Mesenchymal stem cell (in vitro differentiated cells and primary cell): ENCODE data around the gene LYSMD4.

Source experiments
- DNase-seq: peaks from one replicate; pipeline ENCODE4 v3.0.0-alpha.2; 2013
- H2AFZ ChIP-seq: one replicate; pipeline ENCODE4 v1.6.1; 2013; ENCODE audit warnings: low read depth, mild to moderate bottlenecking, control low read depth, inconsistent platforms, low read length, moderate library complexity
- H2AK5ac ChIP-seq: 2 replicates; pipeline ENCODE4 v1.6.1; 2013; ENCODE audit warnings: low read length, moderate library complexity, mild to moderate bottlenecking, inconsistent platforms; ENCODE audit not compliant: severe bottlenecking
- H2BK120ac ChIP-seq: one replicate; pipeline ENCODE4 v1.6.1; 2013; ENCODE audit warnings: low read depth, mild to moderate bottlenecking, inconsistent platforms, low read length, moderate library complexity
- H2BK12ac ChIP-seq, 2 experiments: one replicate each; pipeline ENCODE4 v1.6.1; 2013; ENCODE audit warnings: inconsistent platforms in 2 of 2, low read length in 2 of 2, mild to moderate bottlenecking in 2 of 2, moderate library complexity in 2 of 2, control low read depth in 1 of 2
- H2BK15ac ChIP-seq: one replicate; pipeline ENCODE4 v1.6.1; 2013; ENCODE audit warnings: mild to moderate bottlenecking, low read depth, inconsistent platforms; ENCODE audit not compliant: poor library complexity, severe bottlenecking
- H2BK5ac ChIP-seq: 2 replicates; pipeline ENCODE4 v1.6.1; 2013; ENCODE audit warnings: low read depth, mild to moderate bottlenecking, low read length, control low read depth, inconsistent platforms; ENCODE audit not compliant: poor library complexity, severe bottlenecking
- H3K14ac ChIP-seq, 2 experiments: one replicate each; pipeline ENCODE4 v1.6.1; 2013; ENCODE audit warnings: inconsistent platforms in 2 of 2, low read length in 2 of 2, control low read depth in 1 of 2, mild to moderate bottlenecking in 1 of 2, moderate library complexity in 1 of 2
- H3K18ac ChIP-seq, 2 experiments: one replicate each; pipeline ENCODE4 v1.6.1; 2013; ENCODE audit warnings: inconsistent platforms in 2 of 2, low read length in 2 of 2, control low read depth in 1 of 2, low read depth in 1 of 2, mild to moderate bottlenecking in 1 of 2
- H3K23ac ChIP-seq, 2 experiments: one replicate each; pipeline ENCODE4 v1.6.1; 2013; ENCODE audit warnings: inconsistent platforms in 2 of 2, low read length in 2 of 2, mild to moderate bottlenecking in 2 of 2, moderate library complexity in 2 of 2, control low read depth in 1 of 2
- H3K27ac ChIP-seq: 2 replicates; pipeline ENCODE4 v1.5.1; 2013; ENCODE audit warnings: mild to moderate bottlenecking, moderate library complexity, low read length, control low read depth, inconsistent platforms; ENCODE audit not compliant: poor library complexity, severe bottlenecking
- H3K27me3 ChIP-seq, 2 experiments: 2 replicates each; pipeline versions ENCODE4 v1.6.1 to v1.7.0; 2013; ENCODE audit warnings: low read length in 2 of 2, mild to moderate bottlenecking in 2 of 2, moderate library complexity in 2 of 2, control low read depth in 1 of 2, inconsistent platforms in 1 of 2; ENCODE audit not compliant: control insufficient read depth in 1 of 2, insufficient read depth in 1 of 2
- H3K36me3 ChIP-seq, 2 experiments: 2 replicates each; pipeline versions ENCODE4 v1.6.1 to v1.7.0; 2013; ENCODE audit warnings: low read length in 2 of 2, control low read depth in 1 of 2, inconsistent platforms in 1 of 2, low read depth in 1 of 2, mild to moderate bottlenecking in 1 of 2; ENCODE audit not compliant: insufficient read depth in 2 of 2, control insufficient read depth in 1 of 2
- H3K4ac ChIP-seq, 2 experiments: one replicate each; pipeline ENCODE4 v1.6.1; 2013; ENCODE audit warnings: inconsistent platforms in 2 of 2, low read length in 2 of 2, mild to moderate bottlenecking in 2 of 2, moderate library complexity in 2 of 2, control low read depth in 1 of 2, low read depth in 1 of 2
- H3K4me1 ChIP-seq: 2 replicates; pipeline ENCODE4 v1.6.1; 2013; ENCODE audit warnings: low read depth, low read length, control low read depth; ENCODE audit not compliant: control insufficient read depth, insufficient read depth
- H3K4me2 ChIP-seq: 2 replicates; pipeline ENCODE4 v1.6.1; 2013; ENCODE audit warnings: low read length, mild to moderate bottlenecking, inconsistent platforms; ENCODE audit not compliant: poor library complexity, severe bottlenecking
- H3K4me3 ChIP-seq, 2 experiments: 2 replicates each; pipeline versions ENCODE4 v1.5.1 to v1.7.0; 2013; ENCODE audit warnings: low read length in 2 of 2, mild to moderate bottlenecking in 2 of 2, control low read depth in 1 of 2, low read depth in 1 of 2; ENCODE audit not compliant: insufficient read depth in 1 of 2
- H3K79me1 ChIP-seq: replicated peaks from 2 replicates; pipeline ENCODE4 v1.6.1; 2013; ENCODE audit warnings: mild to moderate bottlenecking, control low read depth, low read length, inconsistent platforms; ENCODE audit not compliant: poor library complexity, severe bottlenecking
- H3K9ac ChIP-seq: 2 replicates; pipeline ENCODE4 v1.7.0; 2013; ENCODE audit warnings: mild to moderate bottlenecking, low read length, moderate library complexity
- H3K9me3 ChIP-seq: 2 replicates; pipeline ENCODE4 v1.7.0; 2013; ENCODE audit warnings: mild to moderate bottlenecking, low read length; ENCODE audit not compliant: control insufficient read depth
- H4K8ac ChIP-seq: one replicate; pipeline ENCODE4 v1.6.1; 2013; ENCODE audit warnings: inconsistent platforms, mild to moderate bottlenecking, low read length, moderate library complexity
- H4K91ac ChIP-seq: one replicate; pipeline ENCODE4 v1.6.1; 2013; ENCODE audit warnings: mild to moderate bottlenecking, low read length, inconsistent platforms
- WGBS: methylation state at CpG from one replicate; pipeline ENCODE4 v1.1.7; 2013; ENCODE audit warnings: mixed read lengths; 5-methylcytosine and 5-hydroxymethylcytosine counted together

Gene LYSMD4

DNA sequence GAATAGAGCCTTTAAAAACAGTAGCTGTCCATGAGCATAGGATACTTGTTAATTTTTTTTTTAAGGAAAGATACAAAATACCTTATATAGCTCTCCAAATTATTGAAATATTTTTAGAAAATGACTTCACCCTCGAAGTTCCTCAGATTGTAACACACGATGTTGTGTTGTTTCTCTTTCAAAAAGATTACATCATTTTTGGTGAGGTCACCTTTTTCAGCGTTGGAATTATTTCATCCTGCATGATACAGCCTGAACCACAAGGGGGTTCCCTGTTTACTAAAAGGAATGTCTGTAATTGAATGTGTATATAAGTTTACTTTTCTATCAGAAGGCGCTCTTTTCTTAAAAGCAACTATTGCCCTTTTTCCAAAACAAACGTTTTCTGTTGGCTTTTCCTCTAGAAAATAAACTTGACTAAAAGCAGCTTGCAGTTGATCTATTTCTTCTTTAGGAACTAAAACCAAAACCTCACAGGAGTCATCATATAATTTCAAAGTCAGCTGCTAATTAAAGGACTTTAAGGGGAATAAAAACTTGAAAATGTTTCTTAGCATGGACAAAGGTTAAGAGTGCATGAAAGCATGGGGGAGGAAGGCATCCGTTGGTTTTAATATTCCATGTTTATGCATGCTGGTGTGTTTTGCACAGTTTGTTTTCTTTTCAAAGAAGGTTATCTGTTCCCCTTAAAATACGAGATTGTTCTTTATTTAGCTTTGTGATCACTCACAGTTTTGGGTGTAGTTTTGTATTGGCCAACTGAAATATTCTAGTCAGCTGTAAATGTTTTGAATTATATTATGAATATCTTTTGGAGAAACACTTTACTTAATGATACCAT is 29.4 kb downstream of the LYSMD4 start:
- Histone ChIP-seq H3K23ac (no peak overlapping the region), H3K36me3 (peaks cover 0 to 9% of the 10 kb centered on the region in 2 experiments), H2BK12ac (no peak overlapping the region), H3K27me3 (no peaks in the 10 kb centered on the region), H3K27ac (peak overlapping the region; percentile 46), H2BK5ac (no peak overlapping the region), H2BK120ac (no peak overlapping the region), H3K4me2 (no peak overlapping the region), H3K4ac (no peak overlapping the region), H3K4me1 (peaks cover 3% of the 10 kb centered on the region), H3K9me3 (no peaks in the 10 kb centered on the region), H3K18ac (no peak overlapping the region), H4K8ac (no peak overlapping the region), H4K91ac (no peak overlapping the region), H3K14ac (no peak overlapping the region), H3K9ac (peak overlapping the region; percentile 85), H2AK5ac (no peak overlapping the region), H3K79me1 (peaks cover 2% of the 10 kb centered on the region), H2AFZ (no peak overlapping the region), H3K4me3 (peak overlapping the region in 1 of 2 experiments; percentile 36), H2BK15ac (no peak overlapping the region)
- WGBS: 19% methylated on average over 3 of the region's 7 CpGs
- peak; percentile 96 for DNase-seq

DNA sequence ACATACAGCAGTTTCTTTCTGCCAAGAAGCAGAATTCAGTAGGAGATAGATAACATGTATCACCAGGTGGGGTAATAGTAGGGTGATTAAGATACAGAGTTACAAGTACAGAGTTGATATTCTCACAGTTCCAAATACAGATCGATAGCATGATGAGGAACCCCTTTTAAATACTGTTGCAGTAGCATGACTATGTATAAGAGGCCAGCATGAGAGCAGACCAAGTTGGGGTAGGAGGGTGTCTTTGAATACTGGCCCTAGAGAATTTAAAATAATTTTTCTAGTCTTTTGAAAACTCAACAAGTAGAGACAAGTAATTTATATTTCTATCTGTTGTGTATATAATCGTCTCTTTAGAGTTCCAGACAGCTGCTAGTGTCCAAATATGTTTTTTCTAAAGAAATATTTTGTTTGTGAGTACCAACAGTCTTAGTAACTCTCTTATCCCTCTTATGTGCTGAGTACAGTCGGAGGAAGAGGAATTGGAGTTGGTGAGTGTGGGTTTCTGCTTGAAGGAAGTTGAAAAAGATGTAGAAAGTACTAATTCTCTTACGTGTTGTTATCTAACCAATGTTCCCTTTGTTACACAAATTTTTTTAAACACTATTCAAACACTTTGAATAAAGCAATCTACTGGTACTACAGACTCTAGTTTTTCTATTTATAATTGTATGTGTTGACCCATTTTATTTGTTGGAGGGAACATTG is 30.2 kb downstream of the LYSMD4 start:
- H3K4me3 ChIP-seq: peak overlapping the region in 1 of 2 experiments; percentile 3
- no peak overlapping the region for H3K4me2 ChIP-seq
- no peak overlapping the region for H2BK15ac ChIP-seq
- no peak overlapping the region for H3K18ac ChIP-seq
- H3K27me3 ChIP-seq: no peaks in the 10 kb centered on the region
- no peak overlapping the region for H3K14ac ChIP-seq
- peaks cover 2% of the 10 kb centered on the region for H3K79me1 ChIP-seq
- H3K4me1 ChIP-seq: no peaks in the 10 kb centered on the region
- no peak overlapping the region for H3K4ac ChIP-seq
- no peak overlapping the region for H2BK12ac ChIP-seq
- DNase-seq: no peak
- H4K91ac ChIP-seq: no peak overlapping the region
- H2AK5ac ChIP-seq: no peak overlapping the region
- H4K8ac ChIP-seq: no peak overlapping the region
- H3K9me3 ChIP-seq: no peaks in the 10 kb centered on the region
- WGBS: 70% methylated on average over 2 of the region's 4 CpGs
- no peak overlapping the region for H3K23ac ChIP-seq
- no peak overlapping the region for H2BK5ac ChIP-seq
- peak overlapping the region; percentile 85 for H3K9ac ChIP-seq
- peaks cover 0 to 9% of the 10 kb centered on the region in 2 experiments for H3K36me3 ChIP-seq
- H2AFZ ChIP-seq: no peak overlapping the region
- H3K27ac ChIP-seq: peak overlapping the region; percentile 87
- H2BK120ac ChIP-seq: no peak overlapping the region

DNA sequence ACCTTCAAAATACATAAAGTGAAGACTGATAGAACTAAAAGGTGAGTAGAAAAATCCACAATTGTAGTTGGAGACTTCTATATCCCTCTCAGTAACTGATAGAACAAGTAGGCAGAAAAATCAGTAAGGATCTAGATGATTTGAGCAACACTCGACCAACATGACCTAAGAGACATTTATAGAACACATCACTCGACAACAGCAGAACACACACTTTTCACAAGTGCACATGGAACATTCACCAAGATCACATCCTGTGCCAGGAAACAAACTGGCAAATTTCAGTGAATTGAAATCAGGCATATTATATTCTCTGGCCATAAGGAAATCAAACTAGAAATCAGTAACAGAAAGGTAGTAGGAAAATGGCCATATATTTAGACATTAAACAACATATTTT is 37.1 kb downstream of the LYSMD4 start:
- Histone ChIP-seq H3K4ac (no peak overlapping the region), H4K8ac (no peak overlapping the region), H3K9ac (no peak overlapping the region), H3K4me2 (no peak overlapping the region), H3K4me3 (no peak overlapping the region), H2BK12ac (no peak overlapping the region), H2AK5ac (no peak overlapping the region), H3K27ac (no peak overlapping the region), H3K18ac (no peak overlapping the region), H3K23ac (no peak overlapping the region), H2AFZ (no peak overlapping the region), H2BK120ac (no peak overlapping the region), H3K14ac (no peak overlapping the region), H3K9me3 (no peaks in the 10 kb centered on the region), H3K27me3 (no peaks in the 10 kb centered on the region), H2BK5ac (no peak overlapping the region), H3K4me1 (no peaks in the 10 kb centered on the region), H3K79me1 (no peaks in the 10 kb centered on the region), H4K91ac (no peak overlapping the region), H2BK15ac (no peak overlapping the region), H3K36me3 (peaks cover 7 to 67% of the 10 kb centered on the region in 2 experiments)
- DNase-seq: no peak
- 97% methylated on average over 2 of the region's 2 CpGs for WGBS

DNA sequence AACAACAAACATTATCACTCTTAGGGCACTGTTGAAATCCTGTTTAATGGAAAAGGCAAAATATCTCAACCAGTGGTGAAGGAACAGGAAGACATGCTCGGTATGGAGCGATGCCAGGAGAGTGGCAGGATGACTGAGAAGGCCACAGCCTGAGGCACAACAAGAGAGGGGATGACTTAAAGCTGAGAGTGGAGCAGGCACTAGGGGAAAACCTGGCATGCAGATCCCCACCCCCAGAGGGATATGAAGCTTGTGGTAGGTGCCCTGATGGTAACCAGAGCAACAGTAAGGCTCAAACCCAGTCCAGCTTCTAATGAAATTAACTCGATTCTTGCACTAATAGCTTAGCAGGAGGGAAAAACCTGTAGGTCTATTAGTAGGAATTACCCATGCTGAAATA is 40.4 kb downstream of the LYSMD4 start:
- Histone ChIP-seq H3K9ac (no peak overlapping the region), H2BK5ac (no peak overlapping the region), H3K4me1 (no peaks in the 10 kb centered on the region), H3K18ac (no peak overlapping the region), H3K27ac (no peak overlapping the region), H4K91ac (no peak overlapping the region), H4K8ac (no peak overlapping the region), H3K79me1 (peaks cover under 1% of the 10 kb centered on the region), H2BK12ac (no peak overlapping the region), H3K14ac (no peak overlapping the region), H2AK5ac (no peak overlapping the region), H3K9me3 (no peaks in the 10 kb centered on the region), H3K4me3 (no peak overlapping the region), H2BK15ac (no peak overlapping the region), H3K23ac (no peak overlapping the region), H3K4me2 (no peak overlapping the region), H3K4ac (no peak overlapping the region), H2BK120ac (no peak overlapping the region), H2AFZ (no peak overlapping the region), H3K36me3 (peaks cover 7 to 91% of the 10 kb centered on the region in 2 experiments), H3K27me3 (no peaks in the 10 kb centered on the region)
- WGBS: 100% methylated on average over 2 of the region's 3 CpGs
- DNase-seq: no peak
